ENCODE data around the gene ARHGEF4.

The ARHGEF4 gene

DNA sequence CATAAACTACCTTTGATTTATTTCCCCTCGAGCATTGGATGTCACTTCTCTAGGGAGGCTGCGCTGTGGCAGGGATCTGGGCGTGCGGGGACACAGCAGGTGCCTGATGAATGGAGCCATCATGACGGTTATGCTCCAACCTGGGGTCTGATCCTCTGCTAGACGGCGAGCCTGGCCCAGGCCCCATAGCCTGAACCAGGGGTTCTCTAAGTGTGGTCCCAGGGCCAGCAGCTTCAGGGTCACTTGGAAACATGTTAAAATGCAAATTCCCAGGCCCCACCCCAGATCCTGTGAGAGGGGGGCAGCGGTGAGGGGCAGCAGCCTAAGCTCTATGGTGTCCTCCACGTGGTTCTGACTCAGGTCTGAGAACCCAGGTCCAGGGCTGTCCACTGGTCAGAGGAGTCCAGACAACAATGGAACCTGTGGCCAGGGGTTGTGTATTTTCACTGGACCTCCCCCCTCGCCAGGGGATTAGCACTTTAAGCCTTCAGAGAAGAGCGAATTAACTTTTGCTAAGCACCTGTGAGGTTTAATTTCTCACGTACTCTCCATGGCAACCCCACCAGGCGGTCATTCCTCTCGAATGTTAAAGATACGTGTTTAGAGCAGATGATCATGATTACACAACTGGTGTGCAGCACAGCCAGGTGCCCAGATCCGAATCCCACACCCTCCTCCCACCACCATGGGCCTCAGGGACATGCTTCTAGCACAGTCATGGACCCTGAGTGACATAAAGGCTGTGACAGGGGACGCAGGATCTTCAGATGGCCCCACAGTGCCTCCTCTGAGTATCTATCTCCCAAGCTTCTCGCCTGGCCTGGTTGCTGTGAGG, 1.6 kb upstream of the ARHGEF4 start:
- no peak for DNase-seq

DNA sequence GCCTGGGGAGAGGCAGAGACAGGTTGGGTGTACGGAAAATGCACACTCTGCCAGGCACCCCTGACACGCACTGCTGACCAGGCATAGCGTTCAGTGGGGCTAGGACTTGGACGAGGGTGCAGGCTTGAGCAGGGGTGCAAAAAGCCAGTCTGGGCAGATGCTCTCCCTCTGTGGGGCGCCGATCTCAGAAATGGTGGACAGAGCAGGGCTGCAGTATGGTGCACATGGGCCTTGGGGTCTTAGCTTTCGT, 1.0 kb upstream of the ARHGEF4 start:
- DNase-seq: no peak

DNA sequence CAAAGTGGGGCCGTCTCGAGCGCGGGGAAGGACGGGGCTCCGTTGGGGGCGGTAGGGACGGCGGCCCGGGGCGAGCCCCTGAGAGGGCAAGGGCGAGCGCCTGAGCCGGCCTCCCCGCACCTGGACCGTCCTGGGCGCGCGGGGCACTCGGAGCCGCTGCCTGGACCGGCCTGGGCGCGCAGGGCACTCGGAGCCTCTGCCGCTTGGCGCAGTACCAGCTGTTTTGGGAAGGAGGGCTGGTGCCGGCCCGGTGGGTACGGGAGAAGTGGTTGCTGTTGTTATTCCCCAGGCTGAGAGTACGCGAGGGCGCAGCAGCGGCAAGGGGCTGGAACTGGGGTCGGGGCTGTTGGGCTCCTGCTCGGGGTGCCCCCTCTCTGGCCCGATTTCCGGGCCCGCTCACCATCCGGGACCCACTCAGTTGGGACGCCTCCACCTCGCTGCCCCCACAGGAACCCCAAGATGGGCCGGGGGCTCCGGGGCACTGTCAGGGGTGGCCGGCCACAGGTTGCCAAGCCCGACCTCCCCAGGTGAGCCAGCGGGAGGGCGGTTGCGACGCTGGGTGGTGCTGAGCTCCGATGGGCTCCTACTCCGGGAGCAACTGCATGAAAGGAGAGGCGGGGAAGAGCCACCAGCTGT, 579 bp downstream of the ARHGEF4 start:
- DNase-seq: no peak

DNA sequence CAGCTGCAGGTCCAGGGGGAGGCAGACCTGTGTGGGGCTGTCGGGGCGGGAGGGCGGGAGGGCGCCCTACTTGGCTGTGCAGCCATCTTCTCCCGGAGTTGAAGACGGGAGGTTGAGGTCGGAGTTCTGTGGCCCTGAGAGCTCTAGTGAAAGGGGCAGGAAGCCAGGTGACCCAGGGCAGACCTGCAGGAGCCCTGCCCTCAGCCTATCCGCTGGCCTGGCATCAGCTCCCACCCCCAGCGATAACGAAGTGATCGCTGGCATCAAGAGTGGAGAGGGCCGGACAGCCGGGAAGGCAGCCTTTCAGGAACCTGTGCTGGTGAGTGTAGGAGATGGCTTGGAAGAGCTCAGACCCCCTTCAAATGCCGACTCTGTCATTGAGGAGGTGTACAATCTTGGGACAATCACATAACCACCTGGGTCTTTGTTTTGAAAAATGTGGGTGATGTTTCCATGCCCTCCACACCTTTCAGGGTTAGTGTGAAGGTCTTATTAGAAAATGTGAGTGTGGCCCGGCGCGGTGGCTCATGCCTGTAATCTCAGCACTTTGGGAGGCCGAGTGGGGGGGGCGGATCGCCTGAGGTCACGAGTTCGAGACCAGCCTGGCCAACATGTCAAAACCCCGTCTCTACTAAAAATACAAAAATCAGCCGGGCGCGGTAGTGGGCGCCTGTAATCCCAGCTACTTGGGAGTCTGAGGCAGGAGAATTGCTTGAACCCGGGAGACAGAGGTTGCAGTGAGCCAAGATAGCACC, 1.3 kb downstream of the ARHGEF4 start:
- no peak for DNase-seq

DNA sequence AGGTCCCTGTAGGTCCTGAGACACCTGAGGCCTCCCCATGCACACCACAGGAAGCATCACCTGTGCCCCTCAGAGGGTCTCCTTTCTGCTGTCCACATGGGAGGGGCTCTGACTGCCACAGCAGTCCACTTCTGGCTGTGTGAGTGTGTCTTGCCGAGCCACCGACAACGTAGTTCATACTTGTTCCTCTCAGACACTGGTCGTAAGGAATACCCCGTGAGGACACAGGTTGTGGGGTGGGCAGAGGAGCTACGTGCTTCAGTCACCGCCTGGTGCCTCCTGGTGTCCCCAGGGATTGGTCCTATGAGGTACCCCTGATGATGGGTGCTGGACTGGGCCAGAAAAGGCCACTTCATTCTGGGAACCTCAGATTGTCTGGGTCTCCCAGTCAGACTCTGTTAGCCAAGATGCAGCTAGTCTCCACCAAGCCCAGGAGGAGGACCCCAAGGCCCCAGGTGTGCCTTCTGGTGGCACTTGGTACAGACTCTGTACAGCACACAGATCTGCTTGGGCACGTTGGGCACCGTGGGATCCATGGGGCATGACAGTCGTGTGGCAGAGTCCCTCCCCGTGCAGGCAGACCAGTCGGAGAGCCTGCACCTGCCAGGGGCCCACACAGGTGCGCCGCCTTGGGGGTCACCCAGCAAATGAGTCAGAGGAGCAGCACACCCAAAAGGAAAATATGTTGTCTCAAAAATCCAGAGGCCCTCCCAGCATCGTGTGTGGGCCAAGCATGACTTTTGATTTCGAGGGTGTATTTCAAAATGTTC, 2.5 kb downstream of the ARHGEF4 start:
- no peak for DNase-seq

DNA sequence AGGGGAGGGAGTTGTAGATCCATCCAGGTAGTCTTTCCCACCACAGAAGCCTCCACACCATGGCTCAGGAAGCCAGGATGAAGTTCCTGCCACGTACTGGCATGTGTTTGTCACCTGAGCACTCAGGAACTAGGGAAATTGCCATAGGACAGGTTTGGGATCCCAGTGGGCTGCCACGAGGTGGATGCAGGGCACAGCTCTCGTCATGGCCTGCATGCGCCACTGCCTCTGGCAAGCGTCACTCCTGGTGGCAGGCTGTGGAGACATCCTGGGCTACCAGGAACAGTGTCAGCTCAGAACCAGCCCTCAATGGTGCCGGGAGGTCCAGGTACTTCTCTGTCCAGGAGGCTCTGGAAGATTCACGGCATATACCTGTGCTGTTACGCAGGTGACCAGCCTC, 3.8 kb downstream of the ARHGEF4 start:
- no peak for DNase-seq

DNA sequence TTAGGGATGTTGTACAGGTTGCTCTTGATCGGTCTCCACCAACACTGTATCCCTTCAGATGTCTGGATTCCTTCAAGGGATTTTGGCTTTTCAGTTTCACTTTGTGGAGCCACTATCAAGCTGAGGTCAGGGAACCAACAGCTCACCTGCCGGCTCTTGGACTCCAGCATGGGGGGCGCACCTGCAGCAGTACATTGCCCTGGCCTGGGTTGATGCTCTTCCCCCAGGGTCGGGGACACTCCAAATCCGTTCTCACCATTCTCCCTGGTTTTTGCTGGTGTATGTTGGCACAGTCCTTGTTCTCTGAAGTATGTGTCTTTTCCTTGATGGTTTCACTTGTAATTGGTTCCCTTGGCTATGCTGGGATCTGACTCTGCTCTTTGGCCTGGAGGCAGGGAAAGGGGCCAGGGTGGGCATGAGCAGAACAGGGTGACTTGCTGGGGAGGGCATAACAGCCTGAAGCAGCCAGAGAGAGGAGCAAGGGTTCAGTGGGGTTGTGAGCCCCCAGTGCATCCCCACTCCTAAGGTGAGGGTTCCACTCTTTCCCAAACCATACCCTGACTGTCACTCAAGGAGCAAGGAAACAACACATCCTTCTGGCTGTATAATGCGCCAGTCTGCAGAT, 5.1 kb downstream of the ARHGEF4 start:
- DNase-seq: no peak

DNA sequence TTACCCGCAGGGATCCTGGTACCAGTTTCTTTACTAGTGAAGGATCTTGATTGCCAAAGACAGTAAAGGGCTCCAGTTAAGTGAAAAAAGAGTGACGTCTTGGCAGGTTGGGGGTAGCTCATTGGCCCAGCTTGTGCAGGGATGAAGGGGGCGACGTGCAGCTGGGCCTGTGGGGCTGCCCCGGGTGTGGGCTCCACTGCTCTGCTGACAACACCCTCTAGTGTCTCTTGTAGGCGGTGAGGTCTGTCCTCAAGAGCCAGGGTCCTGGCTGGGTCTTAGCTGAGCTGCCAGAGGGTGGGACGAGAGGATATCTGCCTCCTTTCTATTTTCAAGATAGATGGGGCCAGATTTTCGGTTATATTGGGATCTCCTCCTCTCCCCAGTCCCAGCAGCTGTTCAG, 6.1 kb downstream of the ARHGEF4 start:
- DNase-seq: no peak

DNA sequence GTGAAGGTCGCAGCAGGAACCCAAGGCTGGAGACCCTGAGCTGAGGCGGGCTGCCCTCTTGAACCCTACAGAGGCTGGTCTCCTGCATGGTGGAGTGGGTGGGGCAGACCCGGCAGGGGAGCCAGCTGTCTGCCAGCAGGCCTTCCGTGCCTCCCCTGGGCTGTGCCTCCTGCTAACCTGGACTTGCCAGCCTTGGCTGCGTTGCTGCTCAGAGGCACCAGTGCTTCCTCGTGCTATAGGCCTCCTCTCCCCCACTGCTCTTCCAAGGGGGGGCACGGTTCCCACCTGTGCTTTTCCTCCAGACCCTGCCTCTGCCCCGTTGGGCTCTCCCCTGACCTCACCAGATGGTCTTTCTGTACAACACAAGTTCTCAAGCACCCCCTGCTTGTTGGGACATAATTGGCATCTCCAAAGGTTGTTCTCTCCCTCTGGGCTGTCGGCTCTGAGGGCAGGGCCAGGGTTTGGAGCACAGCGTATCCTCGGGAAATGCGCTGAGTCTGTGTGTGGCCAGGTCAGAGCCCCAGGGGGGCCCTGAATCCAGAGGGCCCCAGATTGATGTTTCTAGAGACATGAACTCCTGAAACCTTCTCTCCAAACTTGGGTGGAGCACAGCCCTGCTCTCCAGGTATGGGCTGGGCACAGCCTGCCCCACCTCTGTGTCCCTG, 6.7 kb downstream of the ARHGEF4 start:
- DNase-seq: no peak

DNA sequence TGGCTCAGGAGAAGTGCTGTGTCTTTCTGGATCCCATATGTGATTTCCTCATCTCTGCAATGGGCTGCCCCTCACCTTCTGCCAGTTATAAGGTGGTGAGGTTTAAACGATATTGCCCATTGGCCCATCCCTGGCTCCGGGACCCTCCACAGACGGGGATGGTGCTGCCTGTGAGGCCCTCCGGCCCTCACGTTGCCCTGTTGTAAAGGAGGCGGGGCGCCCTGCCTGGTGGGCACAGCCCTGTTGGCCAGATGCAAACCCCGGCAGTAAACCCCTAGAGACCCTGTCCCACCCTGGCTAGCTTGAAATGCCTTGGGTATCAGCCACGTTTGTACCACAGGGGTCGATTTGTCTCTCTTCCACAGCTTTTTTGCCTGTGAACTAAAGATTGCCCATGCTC, 7.4 kb downstream of the ARHGEF4 start:
- DNase-seq: no peak

DNA sequence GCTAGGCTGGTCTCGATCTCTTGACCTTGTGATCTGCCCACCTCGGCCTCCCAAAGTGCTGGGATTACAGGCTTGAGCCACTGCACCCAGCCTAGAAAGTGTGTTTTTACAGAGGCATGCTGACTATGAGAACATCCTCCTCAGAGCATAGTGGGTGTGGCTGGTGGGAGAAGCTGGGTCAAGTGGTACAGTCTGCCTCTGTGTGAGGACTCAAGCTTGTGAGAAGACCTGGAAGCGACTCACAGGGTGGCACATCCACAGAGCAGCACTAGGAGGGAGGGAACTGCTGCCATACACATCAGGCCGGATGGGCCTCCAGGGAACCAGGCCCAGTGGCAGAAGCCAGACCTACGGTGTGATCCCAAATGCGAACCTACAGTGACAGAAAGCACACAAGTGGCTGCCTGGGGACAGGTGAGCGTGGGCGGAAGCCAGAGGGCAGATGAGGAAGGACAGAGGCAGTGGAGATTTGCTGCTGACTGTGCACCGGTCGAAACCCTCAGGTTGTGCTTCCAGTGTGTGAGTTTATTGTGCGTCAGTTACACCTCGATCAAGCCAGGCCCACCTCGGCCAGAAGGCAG, 8.9 kb downstream of the ARHGEF4 start:
- DNase-seq: no peak

DNA sequence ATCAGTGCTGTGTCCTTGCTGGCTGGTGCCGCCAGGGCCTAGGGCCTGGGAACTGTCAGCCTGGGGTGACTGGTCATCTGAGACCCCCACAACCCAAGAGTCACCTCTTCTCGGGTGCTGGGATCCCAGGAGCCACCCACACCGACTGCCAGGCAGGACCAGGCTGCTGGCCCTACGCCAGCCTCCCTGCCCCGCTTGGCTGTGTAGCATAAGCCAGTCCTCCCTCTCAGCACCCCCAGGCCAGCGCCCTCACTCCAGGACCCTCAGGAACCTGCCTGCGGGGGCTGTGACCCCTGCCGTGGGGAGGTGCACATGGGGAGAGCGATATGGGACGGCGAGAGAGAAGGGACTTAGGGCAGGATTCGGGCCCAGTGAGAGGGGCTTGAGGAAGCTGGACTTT, 9.5 kb downstream of the ARHGEF4 start:
- no peak for DNase-seq

DNA sequence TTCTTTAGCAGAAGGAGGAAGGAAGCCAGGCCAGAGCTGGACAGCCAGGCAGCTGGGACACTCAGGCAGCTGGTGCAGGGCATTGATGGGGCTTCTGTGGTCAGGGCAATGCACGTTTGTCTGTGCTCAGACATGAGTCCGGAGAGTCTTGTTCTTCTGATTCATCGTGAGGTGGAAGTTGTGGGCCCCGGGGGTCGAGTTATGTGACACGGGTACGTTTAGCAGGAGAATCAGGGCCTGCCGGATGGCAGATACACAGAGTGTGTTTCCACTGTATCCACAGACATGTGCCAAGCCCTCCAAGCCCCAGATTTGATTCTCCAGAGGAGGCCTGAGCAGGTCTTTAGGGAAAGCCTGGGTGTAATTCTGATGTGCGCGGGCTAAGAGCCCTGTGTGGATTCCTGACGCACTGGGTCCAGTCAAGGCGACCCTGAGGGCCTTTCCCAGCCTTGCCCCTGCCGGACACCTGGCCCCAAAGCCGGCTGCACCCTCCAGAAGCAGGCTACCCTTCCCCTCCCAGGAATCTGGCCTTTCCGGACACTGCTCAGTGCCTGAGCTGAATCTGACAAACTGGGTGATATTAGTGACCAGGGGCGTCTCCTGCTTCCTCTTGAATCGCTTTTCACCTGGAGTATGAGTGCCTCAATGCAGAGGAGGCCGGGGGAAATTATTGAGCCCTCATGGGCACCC, 10.1 kb downstream of the ARHGEF4 start:
- no peak for DNase-seq

DNA sequence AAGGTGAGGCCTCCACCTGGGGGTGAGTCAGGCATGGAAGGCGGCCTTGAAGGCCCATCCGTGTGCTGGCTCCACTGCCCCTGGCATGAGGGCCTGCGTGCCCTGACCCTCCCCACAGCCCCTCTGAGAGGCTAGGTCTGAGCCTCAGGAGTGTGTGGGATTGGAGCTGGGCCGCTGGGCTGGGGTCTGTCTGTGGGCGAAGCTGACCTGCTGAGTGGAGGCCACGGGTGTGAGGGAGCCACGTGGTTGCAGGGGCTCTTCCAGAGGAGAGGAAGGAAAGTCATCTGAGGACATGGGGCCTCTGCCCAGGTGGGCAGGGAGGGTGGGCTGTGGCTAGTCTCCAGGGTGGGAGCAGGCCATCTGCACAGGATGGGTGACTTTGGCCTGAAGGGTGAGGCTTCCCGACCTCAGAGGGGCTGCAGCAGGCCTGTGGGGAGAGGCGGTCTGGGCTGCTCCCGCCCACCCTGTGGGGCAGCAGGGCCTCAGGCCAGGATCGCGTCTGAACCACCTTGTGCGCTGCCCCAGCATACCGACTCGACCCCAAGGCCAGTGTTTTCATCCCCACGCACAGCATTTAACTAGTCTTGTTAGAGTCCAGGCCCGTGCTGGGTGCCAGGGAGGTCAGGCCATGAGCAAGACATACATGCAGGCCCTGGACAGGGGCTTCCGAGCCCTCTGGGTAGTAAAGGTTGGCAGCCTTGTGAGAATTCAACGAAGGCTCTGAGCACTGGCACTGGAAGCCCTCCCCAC, 11.2 kb downstream of the ARHGEF4 start:
- DNase-seq: no peak

DNA sequence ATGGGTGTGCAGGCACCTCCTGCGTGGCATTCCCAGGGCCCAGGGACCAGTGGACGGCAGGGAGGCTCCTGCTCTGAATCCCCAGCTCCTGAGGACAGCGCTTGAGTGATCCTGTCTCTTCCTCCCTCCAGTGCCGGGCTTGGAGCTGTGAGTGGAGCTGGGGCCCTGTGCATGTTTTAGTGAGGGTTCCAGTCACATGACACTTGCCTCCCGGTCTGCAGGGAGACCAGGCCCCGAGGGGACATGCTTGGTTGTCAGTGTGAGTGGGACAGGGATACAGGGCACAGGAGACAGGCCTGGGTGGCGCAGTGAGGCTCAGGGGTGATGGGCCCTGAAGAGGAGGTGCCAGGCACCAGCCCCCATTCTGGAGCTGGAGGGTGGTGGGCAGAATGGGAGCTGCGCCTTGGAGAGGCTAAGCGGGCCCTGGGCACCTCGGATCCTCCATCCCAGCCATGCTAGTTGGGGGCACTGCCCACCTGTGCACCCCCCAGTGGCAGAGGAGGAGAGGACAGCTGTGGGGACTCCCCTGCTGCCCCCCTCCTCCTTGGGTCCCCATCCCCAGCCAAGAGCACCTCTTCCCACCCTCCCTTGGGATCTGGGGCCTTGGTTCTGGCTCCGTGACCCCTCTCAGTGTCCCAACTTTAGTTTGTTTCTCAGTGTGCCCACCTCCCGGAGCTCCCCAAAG, 12.0 kb downstream of the ARHGEF4 start:
- no peak for DNase-seq

DNA sequence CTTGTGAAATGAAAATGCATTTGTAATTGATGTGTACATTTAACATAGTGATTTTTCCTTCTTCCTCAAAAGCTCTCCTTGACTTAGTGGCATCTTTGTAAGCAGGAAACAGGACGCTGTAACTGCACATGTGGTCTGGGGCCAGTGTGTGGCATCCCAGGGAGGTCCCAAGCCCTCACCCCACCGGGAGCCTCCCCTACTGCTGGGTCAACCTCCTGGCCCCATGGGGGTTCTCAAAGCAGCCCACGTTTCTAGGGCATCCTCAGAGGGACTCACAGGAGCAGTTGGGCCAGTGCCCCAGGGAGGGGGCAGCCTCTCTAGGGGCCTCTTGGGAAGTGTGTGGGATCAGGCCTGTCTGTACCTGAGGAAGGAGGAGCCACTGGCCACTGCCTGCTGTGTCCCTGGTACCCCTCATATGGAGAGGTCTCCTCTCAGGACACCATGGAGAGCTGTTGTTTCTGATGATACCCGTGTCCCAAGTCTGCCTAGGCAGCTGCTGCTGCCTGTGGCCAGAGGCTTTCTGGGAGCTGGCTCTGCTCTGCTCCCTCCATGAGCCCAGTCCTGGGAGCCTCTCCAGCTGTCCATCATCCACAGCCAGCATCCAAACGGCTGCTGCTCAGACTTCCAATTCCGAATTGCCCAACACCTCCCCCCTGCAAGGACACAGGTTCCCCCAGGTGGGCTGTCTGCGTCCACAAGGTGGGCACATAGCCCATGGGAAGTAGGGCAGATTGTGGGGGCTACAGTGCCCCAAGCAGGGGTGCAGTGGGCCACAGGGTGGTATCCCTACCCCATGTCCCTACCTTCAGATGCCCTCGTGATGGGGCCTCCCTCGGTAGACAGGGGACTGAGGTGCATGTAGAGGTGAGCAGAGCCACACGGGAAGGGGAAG, 13.4 kb downstream of the ARHGEF4 start:
- DNase-seq: no peak

DNA sequence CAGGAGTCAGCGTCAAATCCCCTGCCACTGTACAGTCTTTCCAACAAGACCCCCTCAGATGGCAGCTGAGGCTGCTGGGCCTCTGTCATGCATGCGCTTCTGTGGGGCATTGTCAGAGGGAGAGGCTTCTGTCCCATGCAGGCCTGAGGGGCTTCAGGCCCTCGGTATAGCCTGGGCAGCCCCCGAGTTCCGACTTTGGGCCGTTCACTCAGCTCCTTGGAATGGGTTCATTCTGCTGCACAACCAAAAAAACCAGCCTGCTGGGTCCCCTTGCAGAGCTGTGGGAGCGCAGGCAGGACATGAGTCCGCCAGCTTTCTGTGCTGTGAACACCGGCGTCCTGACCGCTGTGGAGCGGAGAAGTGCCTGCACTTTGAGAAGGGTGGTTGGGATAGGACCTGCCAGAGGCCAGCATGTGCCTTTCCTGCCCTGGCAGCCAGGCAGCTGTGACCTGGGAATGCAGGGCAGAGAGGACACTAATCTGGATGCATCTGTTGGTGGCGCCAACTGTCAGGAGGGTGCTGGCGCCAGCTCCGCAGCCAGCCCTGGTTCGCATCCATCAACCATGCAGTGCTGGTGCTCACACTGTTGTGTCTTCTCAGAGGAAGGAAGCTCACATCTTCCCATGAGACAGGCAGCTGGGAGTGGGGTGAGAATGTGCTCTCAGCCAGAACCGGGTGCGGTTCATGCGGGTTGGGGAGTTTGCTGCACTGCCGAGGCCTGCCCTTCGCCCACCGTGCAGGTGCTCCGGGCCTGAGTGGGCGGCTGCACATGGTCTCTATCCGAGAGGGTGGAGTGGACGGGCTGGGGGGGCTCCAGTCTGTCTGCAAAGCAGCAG, 14.3 kb downstream of the ARHGEF4 start:
- DNase-seq: no peak
